NCI-H226 (cell line): ENCODE data around the gene ACOXL.

Experiments
- DNase-seq: peaks from one replicate; pipeline ENCODE4 v3.0.0-alpha.2; 2015

ACOXL gene

DNA sequence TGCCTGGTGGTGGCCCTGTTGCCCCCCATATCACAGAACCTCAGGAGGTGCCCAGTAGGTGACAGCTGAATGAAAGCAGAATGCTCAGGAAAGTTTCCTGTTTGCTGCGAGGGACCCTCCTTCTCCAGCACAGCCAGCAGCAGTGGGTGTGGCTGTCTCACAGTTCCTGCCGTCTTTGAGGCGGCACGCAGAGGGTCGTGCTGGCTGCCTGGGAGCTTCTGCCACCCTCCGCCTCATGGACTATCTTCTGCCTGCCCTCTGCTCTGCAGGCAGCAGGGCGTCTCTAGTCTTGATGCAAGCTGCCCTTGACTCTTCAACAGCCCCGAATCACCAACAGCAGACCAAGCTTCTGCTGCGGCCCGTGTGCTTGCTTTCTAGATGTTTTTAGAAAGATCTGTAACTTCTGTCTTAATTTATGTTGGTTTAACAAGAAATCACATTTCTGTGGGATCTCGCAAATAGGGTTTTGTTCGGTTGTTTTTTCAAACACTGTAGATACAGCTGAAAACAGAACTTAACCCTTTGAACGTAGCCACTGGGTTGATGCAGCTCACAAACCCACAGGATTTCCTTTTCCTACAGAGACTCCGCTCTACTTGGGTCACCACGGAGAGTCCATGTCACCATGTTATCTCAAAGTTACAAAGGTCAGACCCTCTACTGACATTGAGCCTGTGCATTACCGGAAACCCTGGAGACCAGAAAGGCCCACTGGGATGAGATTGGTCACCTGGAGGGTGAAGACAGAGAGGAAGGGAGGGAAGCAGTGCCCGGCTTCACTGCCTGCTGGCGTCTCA, 144.9 kb downstream of the ACOXL start:
- DNase-seq = no peak

DNA sequence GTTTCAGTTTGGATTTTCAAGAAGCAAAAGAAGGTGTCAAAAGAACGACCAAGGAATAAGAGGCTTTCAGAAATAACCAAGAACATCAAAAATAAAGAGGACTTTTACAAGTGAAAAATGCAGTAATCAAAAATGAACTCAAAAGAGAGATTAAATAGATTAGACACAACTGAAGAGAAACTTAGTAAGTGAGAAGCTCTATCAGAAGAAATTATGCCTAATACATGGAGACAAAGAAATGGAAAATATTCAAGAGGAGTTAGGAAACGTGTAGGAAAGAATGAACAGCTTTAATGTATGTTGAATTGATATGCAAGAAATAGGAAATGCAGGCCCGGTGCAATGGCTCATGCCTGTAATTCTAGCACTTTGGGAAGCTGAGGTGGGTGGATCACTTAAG, 145.8 kb downstream of the ACOXL start:
- no peak for DNase-seq

DNA sequence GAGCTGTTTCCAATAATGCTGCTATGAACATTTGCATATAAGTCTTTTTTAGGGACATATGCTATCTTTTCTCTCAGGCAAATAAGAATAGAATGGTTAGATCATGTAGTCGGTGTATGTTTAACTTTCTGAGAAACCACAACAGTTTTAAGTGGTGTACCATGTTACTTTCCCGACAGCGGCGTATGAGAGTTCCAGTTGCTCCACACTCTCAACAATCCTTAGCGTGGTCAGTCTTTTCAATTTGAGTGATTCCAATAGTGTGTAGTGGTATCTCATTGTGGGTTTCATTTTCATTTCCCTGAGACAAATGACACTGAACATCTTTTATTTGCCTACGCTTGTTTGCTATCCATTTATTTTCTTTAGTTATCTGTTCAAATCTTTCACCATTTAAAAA, 149.5 kb downstream of the ACOXL start:
- DNase-seq = no peak

DNA sequence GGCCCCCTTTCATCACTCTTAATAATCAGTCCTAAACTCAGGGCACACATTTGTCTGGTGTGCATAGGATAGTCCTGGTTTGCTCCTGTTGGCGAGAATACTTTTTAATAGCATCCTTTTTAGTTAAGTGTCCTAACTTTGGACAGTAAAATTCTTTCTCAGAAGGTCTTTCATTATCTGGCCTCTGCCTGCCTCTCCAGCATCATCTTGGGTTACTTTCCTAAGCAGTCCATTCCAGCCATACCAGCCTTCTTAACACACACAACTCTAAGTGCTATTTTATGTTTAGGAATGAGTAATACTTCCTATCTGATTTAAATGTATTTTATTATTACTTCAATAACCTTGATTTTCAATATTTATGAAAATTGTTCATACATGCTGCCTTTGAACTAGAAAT, 151.0 kb downstream of the ACOXL start:
- peak; percentile 43 for DNase-seq

DNA sequence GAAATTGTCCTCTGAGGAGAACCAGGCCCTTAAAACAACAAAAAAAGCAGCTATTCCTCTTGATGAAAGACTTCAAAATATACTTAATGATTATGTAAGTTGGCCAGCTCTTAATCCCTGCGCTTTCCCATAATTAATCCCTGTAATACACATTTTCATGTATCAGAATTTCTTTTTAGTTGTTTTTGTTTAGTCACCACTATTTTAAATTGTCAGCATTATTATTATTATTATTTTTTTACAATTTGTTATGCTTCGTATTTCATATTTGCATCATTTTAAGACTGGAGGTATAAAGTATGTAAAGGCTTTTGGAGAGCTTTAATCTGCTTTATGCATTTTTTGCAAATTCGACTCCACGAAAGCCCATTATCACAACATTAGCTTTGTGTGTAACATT, 152.9 kb downstream of the ACOXL start:
- DNase-seq = no peak

DNA sequence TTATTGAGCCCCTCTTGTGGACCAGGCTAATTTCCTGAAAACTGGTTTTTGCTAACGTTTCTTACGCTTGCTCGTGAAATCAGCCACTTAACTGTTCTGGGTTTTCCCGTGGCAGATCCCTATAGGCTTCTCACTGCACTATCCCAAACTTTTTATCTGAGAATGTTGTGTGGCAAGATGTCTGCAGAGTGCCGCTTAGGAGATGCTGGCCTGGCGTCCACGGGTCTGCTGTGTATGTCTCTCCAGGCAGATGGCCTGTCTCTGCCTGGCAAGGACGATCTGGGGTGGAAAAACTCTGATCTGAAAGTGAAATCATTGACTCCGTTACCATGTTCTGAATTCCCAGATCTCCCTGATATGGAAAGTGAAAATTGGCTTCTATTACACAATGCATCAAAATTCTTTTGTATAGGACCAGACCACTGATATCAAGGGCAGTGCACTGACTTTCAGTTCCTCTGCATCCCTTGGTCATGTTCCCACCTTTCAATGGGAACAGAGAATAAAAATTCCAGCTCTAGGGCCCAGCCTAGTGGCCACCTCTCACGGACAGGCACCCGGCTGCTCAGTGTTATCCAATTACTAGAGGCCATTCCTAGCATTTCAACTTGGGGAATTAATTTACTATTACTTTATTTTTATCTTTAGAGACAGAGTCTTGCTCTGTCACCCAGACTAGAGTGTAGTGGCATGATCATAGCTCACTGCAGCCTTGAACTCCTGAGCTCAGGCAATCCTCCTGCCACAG, 154.6 kb downstream of the ACOXL start:
- DNase-seq = no peak

DNA sequence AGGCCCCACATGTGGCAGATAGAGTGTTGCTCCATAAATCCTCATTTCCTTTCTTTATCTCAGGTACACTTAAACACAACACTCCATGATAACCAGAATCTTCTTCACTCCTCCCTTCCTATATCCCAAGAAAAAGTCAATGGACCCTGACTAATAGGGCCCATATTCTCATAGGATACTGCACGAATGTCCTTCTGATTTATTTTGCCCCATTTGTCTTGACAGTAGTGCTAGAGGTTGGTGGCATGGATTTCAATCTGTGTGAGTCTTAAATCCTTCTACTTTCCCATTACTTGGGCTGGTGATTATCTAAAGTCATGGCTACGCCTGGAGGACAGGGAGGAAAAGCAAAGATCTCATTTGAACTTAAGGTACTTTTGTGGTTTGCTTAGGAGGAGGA, 156.0 kb downstream of the ACOXL start:
- DNase-seq = no peak

DNA sequence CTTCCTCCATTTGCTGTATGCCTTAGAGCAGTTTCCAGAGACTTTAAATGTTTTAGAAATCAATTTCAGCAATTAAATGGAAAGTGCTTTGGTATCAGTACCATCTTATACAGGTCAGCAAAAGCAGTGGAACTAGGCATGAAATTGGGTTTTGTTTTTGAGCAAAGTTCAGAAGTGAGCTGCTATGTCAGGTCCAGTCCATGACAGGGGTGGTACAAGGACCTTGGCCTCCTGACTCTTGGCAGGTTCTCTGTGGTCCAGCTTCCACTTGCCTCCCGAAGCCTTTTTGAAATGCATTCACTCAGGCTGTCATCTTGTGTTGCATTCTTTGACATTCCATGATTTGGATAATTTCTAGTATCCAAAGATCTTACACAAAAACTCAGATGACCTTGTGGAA, 159.3 kb downstream of the ACOXL start:
- no peak for DNase-seq

DNA sequence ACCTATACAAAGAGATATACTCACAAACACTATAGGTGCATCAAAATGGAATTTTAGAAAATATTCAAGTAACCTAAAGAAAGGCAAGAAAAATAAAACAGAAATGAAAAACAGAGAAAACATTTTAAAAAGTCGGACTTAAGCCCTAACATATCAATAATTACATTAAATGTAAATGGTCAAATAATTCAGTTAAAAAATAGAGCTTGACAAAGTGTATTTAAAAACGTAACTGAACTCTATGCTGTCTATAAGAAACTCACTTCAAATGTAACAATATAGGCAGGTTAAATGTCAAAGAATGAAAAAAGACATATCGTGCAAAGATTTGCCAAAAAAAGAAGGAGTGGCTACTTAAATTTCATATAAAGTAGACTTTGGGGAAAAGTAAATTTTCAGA, 163.9 kb downstream of the ACOXL start:
- no peak for DNase-seq

DNA sequence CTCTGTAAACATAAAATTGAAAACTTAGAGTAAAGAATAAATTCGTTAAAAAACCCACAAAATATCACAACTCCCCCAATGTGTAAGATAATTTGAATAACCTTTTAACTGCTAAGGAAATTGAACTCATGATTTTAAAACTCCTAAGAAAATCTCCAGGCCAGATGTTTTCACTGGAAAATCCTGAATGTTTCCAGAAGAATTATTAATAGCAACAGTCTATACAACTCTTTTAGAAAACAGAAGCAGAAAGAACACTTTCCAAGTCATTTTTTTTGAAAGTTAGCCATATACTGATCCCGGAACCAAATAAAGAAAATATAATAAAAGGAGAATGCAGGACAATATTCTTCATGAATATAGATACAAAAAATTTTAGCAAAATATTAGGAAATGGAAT, 165.6 kb downstream of the ACOXL start:
- DNase-seq = no peak

DNA sequence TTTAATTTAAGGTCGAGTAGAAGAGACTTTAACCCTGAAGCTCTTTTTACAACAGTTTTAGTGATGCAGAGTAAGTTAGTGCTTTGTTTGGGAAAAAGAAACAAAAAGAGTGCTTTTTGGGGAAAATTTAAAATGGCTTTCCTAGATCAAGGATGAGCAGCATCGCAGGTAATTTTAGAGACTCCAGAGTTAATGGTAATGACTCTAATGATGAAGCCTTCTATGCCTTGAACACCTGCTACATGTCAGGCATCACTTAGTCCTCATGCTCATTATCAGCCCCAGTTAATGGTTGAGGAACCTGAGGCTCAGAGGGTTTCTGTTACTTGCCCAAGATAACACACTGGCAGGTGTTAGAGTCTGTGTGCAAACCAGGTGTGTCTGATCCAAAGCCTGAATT, 167.8 kb downstream of the ACOXL start:
- DNase-seq = no peak

DNA sequence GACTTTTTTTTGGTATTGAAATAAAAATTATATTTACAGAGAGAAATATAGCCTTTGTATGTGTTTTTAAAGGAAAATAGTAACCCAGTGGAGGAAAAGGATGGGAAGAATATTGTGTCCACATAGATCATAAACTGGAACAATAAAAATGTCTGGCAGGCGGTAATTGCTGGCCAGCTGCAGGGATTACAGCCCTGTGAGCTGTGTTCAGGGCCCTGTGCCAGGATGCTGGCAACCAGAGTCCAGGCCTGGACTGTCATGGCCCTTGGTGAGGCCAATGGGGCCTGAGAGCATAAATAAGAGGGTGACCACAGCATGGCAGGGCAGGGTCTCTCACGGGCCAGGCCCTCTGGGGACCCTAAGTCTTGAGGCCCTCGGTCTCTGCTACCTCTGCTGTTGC, 171.2 kb downstream of the ACOXL start:
- DNase-seq = no peak

DNA sequence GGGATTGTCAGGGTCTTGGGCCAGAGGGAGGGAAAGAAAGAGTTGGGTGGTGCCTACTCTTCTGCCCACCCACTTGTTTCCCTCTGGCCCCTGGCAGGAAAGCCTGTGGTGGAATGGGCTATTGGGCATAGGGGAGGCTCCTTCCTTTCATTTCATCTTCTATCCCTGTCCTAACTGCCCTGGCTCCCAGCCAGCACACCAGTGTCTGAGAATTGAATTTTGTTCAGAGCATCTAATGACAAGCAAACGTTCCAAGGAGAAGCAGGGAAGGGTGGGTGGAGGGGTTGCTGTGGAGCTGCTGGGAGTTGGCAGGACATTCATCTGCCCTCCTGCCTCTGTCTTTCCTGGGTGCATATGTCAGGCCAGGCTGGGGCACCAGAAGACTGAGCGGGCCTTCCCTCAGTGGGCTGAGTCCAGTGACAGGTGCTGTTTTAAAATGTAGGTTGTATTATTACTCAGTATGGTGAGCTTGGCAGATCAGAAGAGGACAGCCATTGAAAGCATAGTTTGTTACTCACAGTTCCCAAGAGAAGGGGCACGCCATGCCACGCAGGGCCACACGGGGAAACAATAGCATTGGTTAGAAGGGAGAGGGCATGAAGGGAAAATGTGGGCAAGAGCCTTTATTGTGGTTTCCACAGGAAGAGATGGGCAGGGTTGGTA, 171.9 kb downstream of the ACOXL start:
- no peak for DNase-seq

DNA sequence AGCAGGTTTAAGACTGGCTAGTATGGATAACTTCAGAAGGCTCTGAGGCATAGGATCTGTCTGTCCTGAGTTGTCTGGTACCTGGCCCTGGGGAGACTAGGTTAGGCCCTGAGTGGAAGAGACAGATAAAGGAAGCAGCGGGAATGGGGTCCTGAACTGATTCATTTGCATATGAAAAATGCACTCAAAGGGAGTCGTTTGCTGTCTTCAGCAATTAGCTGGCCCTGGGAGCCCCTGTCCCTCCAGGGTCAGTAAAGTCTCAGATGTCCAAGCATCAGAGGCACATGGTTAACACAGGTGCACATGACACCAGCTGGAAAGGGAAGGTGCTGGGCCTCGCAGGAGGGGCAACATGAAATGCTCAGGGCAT, 172.4 kb downstream of the ACOXL start:
- no peak for DNase-seq

DNA sequence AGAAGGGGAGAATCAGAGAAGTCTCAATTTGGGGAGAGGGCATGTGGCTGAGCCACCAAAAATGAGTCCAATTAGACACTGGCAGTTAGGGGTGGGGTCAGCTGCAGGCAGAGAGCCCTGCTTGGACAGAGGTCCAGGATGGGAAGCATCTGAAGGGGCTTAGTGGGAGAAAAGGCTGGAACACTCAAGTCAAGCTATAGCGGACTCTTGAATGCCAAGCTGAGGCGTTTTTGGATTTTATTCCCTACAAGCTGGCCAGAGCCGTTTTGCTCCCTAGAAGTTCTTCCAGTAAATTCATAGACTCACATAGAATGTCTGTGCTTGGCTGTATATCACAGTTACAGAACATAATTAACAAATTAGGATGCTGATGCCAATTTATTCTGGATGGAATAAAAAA, 172.8 kb downstream of the ACOXL start:
- DNase-seq = no peak

DNA sequence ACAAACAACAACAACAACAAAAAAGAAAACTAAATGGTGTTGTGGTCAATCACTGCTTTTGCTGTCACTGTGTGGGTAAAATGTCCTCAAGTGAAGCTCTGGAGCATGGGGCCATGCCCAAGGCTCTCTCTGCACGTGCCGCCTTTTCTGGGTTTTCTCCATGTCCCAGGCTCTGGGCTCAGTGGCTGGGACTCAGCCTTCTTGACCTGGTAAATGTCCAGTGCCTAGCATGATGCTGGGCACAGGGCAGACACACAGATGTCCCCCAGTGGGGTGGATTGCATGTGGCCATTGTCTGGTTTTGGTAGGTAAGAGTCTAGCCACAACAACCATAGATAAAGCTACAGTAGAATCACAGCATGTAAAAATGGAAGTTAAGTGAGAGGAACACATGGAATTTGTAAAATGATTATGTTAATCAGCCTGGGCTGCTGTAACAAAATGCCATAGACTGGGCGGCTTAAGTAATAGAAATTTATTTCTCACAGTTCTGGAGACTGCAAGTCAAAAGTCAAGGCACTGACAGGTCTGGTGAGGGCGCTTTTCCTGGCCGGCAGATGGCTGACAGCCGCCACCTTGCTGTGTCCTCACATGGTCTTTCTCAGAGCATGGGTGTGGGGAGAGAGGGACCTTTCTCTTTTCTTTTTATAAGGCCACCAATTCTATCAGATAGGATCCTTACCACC, 174.4 kb downstream of the ACOXL start:
- no peak for DNase-seq

DNA sequence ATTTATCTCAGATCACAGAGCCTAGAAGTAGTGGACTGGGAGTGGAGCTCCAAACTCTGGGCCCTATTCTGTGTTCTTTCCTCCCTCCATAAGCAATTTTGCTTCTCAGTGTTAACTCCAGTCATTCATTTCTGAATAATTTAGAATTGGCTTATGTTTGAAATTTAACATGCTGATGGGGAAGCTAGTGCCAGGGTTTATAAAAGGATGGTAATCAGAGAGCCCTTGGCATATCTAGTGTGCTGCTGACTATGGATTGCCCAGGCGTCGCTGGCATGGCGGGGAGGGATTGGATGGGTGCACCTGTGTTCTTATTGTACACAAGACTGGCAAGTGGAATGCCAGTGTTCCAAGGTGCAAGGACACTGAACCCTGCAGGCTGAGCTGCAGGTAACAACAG, 177.1 kb downstream of the ACOXL start:
- DNase-seq = no peak

DNA sequence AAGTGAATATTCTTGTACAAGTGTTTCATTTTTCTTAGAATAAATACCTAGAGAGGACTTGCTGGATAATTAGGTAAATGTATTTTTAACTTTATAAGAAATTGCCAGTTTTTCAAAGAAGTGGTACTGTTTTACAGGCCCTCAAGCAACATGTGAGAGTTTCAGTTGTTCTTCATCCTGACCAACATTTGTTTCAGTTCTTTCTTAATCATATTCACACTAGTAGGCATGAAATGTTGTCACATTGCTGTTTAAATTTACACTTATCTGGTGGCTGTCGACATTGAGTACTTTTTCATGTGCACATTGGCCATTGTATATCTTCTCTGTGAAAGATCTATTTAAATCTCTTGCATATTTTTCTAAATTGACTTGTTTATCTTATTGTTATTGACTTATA, 178.1 kb downstream of the ACOXL start:
- DNase-seq = no peak

DNA sequence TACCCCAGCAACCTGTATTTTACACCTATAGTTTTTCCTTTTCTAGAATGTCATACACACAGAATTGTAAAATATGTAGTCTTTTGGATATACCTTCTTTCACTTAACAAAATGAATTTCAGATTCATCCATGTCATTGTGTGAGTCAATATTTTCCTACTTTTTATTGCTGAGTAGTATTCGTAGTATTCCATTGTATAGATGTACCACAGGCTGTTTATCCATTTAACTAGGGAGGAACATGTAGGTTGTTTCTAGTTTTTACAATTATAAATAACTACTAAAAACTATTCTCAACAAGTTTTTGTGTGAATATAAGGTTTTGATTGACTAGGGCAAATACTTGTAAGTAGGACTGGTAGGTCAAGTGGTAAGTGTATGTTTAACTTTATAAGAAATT, 187.4 kb downstream of the ACOXL start:
- DNase-seq = no peak

DNA sequence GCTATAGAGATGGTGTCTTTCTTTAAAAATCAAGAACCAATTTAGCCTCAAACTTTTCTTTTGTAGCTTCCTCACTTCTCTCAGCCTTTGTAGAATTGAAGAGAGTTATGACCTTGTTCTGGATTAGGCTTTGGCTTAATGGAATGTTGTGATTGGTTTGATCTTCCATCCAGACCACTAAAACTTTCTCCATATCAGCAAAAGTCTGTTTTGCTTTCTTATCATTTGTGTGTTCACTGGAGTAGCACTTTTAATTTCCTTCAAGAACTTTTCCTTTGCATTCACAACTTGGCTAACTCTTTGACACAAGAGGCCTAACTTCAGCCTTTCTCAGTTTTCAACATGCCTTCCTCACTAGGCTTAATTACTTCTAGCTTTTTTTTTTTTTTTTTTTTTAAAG, 193.1 kb downstream of the ACOXL start:
- DNase-seq = no peak

DNA sequence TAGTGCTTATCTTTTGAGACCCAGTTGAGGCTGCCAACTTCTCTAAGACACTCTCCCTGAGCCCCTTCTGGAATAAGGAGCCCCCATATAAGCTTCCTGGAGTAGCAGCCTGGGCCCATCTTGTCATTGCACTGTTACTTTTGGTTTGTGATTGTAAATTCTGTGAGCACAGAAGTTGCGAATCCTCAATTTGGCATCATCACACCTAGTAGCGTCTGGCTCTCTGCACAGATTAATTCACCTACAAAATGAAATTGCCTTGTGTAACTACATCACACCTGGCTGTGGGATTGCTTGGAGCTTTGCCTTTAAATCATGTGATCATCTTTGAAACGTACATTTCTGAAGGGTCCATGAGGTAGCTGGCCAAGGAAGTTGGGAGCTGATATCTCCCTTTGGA, 195.2 kb downstream of the ACOXL start:
- DNase-seq = no peak

DNA sequence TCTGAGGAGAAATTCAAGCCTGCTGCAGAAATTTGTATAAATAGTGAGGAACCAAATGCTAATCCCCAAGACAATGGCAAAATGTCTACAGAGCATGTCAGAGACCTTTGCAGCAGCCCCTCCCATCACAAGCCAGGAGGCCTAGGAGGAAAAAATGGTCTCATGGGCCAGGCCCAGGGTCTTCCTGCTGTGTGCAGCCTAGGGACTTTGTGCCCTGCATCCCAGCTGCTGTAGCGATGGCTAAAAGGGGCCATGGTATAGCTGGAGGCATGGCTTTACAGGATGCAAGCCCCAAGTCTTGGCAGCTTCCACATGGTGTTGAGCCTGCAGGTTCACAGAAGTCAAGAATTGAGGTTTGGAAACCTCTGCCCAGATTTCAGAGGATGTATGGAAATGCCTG, 197.2 kb downstream of the ACOXL start:
- DNase-seq = no peak

DNA sequence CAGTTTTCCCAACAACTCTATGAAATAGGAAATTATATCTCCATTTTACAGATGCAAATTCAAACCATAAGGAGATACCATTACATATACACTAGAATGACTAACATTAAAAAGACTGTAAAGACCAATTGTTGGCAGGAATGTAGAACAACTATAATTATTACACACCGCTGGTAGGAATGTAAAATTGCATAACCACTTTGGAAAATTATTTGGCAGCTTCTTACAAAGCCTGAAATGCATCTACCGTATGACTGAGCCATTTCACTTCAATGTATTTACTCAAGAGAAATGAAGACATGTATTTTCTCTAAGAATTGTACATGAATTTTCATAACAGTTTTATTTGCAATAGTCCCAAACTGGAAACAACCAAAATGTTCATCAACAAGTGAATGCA, 199.3 kb downstream of the ACOXL start:
- DNase-seq = peak; percentile 72

DNA sequence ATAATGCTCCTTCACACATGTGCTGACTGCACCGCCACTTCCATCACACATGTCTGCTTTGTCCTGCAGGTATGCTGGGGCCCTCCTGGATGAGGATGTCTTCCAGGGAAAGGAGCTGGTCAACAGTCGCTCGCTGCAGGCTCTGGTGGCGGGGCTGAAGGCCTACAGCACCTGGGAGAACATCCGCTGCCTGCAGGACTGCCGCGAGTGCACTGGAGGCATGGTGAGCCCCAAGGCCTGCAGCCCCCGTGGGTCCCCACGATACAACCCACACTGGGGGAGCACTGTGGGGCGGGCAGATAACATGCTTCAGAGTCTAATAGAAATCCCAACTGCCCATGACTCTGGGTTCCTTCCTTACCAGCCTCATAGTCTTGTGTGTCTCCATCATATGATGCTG, 201.0 kb downstream of the ACOXL start:
- DNase-seq = no peak
